ENCODE measurements around the gene HMOX1. TPM values are rescaled to one million over a fixed set of nuclear protein-coding genes. Genes with fewer than 3 reads are reported as not detected.
"Not testable (repeated sequence)": the region's sequence is repeated elsewhere in the genome, so short reads cannot be mapped to it uniquely, and the experiment has no call there.

HMOX1 gene
- total and polyA plus RNA-seq, 8 donors = 8.2 to 355 (median 10.5) TPM

- Histone ChIP-seq H3K9me3 (no peaks in the 10 kb centered on the region), H3K27ac (no peak overlapping the region), H3K4me3 (no peak overlapping the region), H3K36me3 (peaks cover 0 to 45% of the 10 kb centered on the region in 2 donors), H3K27me3 (no peaks in the 10 kb centered on the region), H3K4me1 (peaks cover 0 to 22% of the 10 kb centered on the region in 2 donors)
- no peak for TF ChIP-seq CTCF (IDR thresholded peaks at IDR 0.05)
- intact Hi-C loops (cut with DNase I) = no loop called here
- no peak for DNase-seq
- ATAC-seq = no peak
Measured at GRCh38 chr22:35394810-35395563, 14.1 kb downstream of the HMOX1 start.

- H3K4me1 ChIP-seq = peaks cover 7 to 34% of the 10 kb centered on the region in 2 donors
- DNase-seq; H3K9me3 ChIP-seq; H3K27me3 ChIP-seq; H3K4me3 ChIP-seq; intact Hi-C loops (cut with DNase I): not testable (repeated sequence)
- H3K27ac ChIP-seq = peak overlapping the region; percentile 68 to 76
- H3K36me3 ChIP-seq = peaks cover 0 to 32% of the 10 kb centered on the region in 2 donors
- peak; percentile 3 for ATAC-seq
Measured at GRCh38 chr22:35396622-35397021, 15.7 kb downstream of the HMOX1 start.

- intact Hi-C loops (cut with DNase I) = no loop called here
- Histone ChIP-seq H3K4me3 (no peak overlapping the region), H3K9me3 (no peaks in the 10 kb centered on the region), H3K27me3 (no peaks in the 10 kb centered on the region), H3K4me1 (peaks cover 7 to 36% of the 10 kb centered on the region in 2 donors), H3K36me3 (peaks cover 0 to 25% of the 10 kb centered on the region in 2 donors), H3K27ac (peak overlapping the region; percentile 68 to 76)
- no peak for ATAC-seq
- TF ChIP-seq CTCF (IDR thresholded peaks at IDR 0.05) = no peak
- DNase-seq = peak in 2 of 4 donors; percentile 24 to 48
Measured at GRCh38 chr22:35397095-35397904, 16.4 kb downstream of the HMOX1 start.

GRCh38 chr22:35398591-35398973 is 17.7 kb downstream of the HMOX1 start:
- no peak for TF ChIP-seq CTCF (IDR thresholded peaks at IDR 0.05)
- no peaks in the 10 kb centered on the region for H3K27me3 ChIP-seq
- H3K4me1 ChIP-seq = peaks cover 7 to 42% of the 10 kb centered on the region in 2 donors
- peaks cover 0 to 22% of the 10 kb centered on the region in 2 donors for H3K36me3 ChIP-seq
- no peaks in the 10 kb centered on the region for H3K9me3 ChIP-seq
- no peak for ATAC-seq
- no peak overlapping the region for H3K4me3 ChIP-seq
- DNase-seq = no peak
- H3K27ac ChIP-seq = no peak overlapping the region
- intact Hi-C loops (cut with DNase I) = no loop called here

- no peaks in the 10 kb centered on the region for H3K27me3 ChIP-seq
- intact Hi-C loops (cut with DNase I) = no loop called here
- peaks cover 7 to 42% of the 10 kb centered on the region in 2 donors for H3K4me1 ChIP-seq
- peak overlapping the region; percentile 33 to 70 for H3K27ac ChIP-seq
- H3K36me3 ChIP-seq = peaks cover 0 to 22% of the 10 kb centered on the region in 2 donors
- ATAC-seq = no peak
- DNase-seq = no peak
- H3K4me3 ChIP-seq = peak overlapping the region; percentile 93 to 96
- TF ChIP-seq CTCF (IDR thresholded peaks at IDR 0.05) = no peak
- H3K9me3 ChIP-seq = no peaks in the 10 kb centered on the region
Measured at GRCh38 chr22:35399114-35399677, 18.3 kb downstream of the HMOX1 start.

Data from left lung (tissue), 10 donors.